IMR-90 (cell line): ENCODE measurements around the gene GPD1. TPM values are rescaled to one million over a fixed set of nuclear protein-coding genes. Genes with fewer than 3 reads are reported as not detected.

Experiments used
- ATAC-seq: fragments of 200-7000 bp; cut with Tn5 transposase; 2 replicates; pipeline ENCODE4 v1.9.1; 2020; ENCODE audit warnings: low read depth, mild to moderate bottlenecking, moderate library complexity
- BruUV-seq: library from RNA; stranded (reverse); fragments of 400-500 nt; replicated peaks from 2 replicates; lab custom pipeline; 2021; lab: Mats Ljungman, UMichigan
- CTCF ChIA-PET: fragments of 300-600 bp; formaldehyde crosslinking; extraction: SDS; loops from one replicate; lab custom pipeline; 2021; ENCODE audit warnings: antibody characterized with exemption; lab: Yijun Ruan, JAX
- POLR2A ChIA-PET: fragments of 300-600 bp; sonication (Branson Sonifier 250); formaldehyde crosslinking; loops from one replicate; lab custom pipeline; 2022; ENCODE audit warnings: antibody characterized with exemption; ENCODE audit not compliant: unreplicated experiment; lab: Charles Lee
- DNase-seq: peaks from one replicate; pipeline ENCODE4 v3.0.0; 2013
- H2AFZ ChIP-seq: replicated peaks from 2 replicates; pipeline ENCODE3; 2013; ENCODE audit warnings: low read length, mild to moderate bottlenecking; ENCODE audit not compliant: poor library complexity
- H2AK5ac ChIP-seq: 2 replicates; pipeline ENCODE4 v1.6.1; 2013; ENCODE audit warnings: low read depth, low read length, inconsistent platforms
- H2AK9ac ChIP-seq: replicated peaks from 2 replicates; pipeline ENCODE3; 2013; ENCODE audit warnings: mild to moderate bottlenecking, low read depth, low read length, moderate library complexity; ENCODE audit not compliant: poor library complexity
- H2BK120ac ChIP-seq: 2 replicates; pipeline ENCODE4 v1.6.1; 2013; ENCODE audit warnings: low read depth, low read length, inconsistent platforms
- H2BK15ac ChIP-seq: 3 replicates; pipeline ENCODE4 v1.6.1; 2013; ENCODE audit warnings: low read depth, low read length, inconsistent platforms
- H2BK20ac ChIP-seq: 2 replicates; pipeline ENCODE4 v1.6.1; 2013; ENCODE audit warnings: low read depth, mild to moderate bottlenecking, inconsistent platforms, low read length, moderate library complexity
- H2BK5ac ChIP-seq: 2 replicates; pipeline ENCODE4 v1.6.1; 2013; ENCODE audit warnings: mild to moderate bottlenecking, low read depth, low read length, inconsistent platforms; ENCODE audit not compliant: poor library complexity, severe bottlenecking
- H3K14ac ChIP-seq: replicated peaks from 2 replicates; pipeline ENCODE4 v1.6.1; 2013; ENCODE audit warnings: low read depth, low read length, inconsistent platforms
- H3K18ac ChIP-seq: 2 replicates; pipeline ENCODE4 v1.6.1; 2013; ENCODE audit warnings: low read depth, low read length, control low read depth
- H3K23ac ChIP-seq: 2 replicates; pipeline ENCODE4 v1.6.1; 2013; ENCODE audit warnings: low read depth, low read length, inconsistent platforms
- H3K27ac ChIP-seq: 2 replicates; pipeline ENCODE4 v1.5.1; 2013; ENCODE audit warnings: mild to moderate bottlenecking, control low read depth, low read length; ENCODE audit not compliant: insufficient read depth
- H3K27me3 ChIP-seq: 2 replicates; pipeline ENCODE4 v1.6.1; 2013; ENCODE audit warnings: low read length; ENCODE audit not compliant: control insufficient read depth, insufficient read depth
- H3K36me3 ChIP-seq: 2 replicates; pipeline ENCODE4 v1.6.1; 2013; ENCODE audit warnings: low read length, mixed read lengths; ENCODE audit not compliant: control insufficient read depth, insufficient read depth
- H3K4ac ChIP-seq: 2 replicates; pipeline ENCODE4 v1.6.1; 2013; ENCODE audit warnings: low read depth, low read length, inconsistent platforms
- H3K4me1 ChIP-seq: 2 replicates; pipeline ENCODE4 v1.6.1; 2013; ENCODE audit warnings: low read length, mixed read lengths; ENCODE audit not compliant: control insufficient read depth, insufficient read depth
- H3K4me2 ChIP-seq: 2 replicates; pipeline ENCODE4 v1.6.1; 2013; ENCODE audit warnings: low read depth, mild to moderate bottlenecking, control low read depth, low read length, moderate library complexity
- H3K4me3 ChIP-seq: 2 replicates; pipeline ENCODE4 v1.5.1; 2013; ENCODE audit warnings: low read depth, mild to moderate bottlenecking, control low read depth, low read length, moderate library complexity; ENCODE audit not compliant: insufficient read depth
- H3K56ac ChIP-seq: 2 replicates; pipeline ENCODE4 v1.6.1; 2013; ENCODE audit warnings: low read length, inconsistent platforms; ENCODE audit not compliant: insufficient read depth; ENCODE audit errors: extremely low read depth
- H3K79me1 ChIP-seq, 2 experiments: 2 replicates each; pipeline ENCODE4 v1.6.1; 2013; ENCODE audit warnings: low read length in 2 of 2, inconsistent platforms in 1 of 2, low read depth in 1 of 2
- H3K9ac ChIP-seq: 2 replicates; pipeline ENCODE4 v1.6.1; 2013; ENCODE audit warnings: low read depth, low read length, control low read depth
- H3K9me1 ChIP-seq: 2 replicates; pipeline ENCODE4 v1.6.1; 2013; ENCODE audit warnings: low read length, inconsistent platforms; ENCODE audit not compliant: insufficient read depth
- H3K9me3 ChIP-seq: 2 replicates; pipeline ENCODE4 v1.6.1; 2013; ENCODE audit warnings: low read length; ENCODE audit not compliant: control insufficient read depth, insufficient read depth
- H4K20me1 ChIP-seq: 2 replicates; pipeline ENCODE4 v1.6.1; 2013; ENCODE audit warnings: low read length, inconsistent platforms; ENCODE audit not compliant: insufficient read depth
- H4K5ac ChIP-seq: 2 replicates; pipeline ENCODE4 v1.6.1; 2013; ENCODE audit warnings: mild to moderate bottlenecking, low read depth, low read length, control low read depth
- H4K8ac ChIP-seq, 2 experiments: 2 replicates each; pipeline ENCODE4 v1.6.1; 2013; ENCODE audit warnings: low read depth in 2 of 2, low read length in 2 of 2, control low read depth in 1 of 2, inconsistent platforms in 1 of 2
- H4K91ac ChIP-seq: 2 replicates; pipeline ENCODE4 v1.6.1; 2013; ENCODE audit warnings: low read depth, low read length, inconsistent platforms; ENCODE audit not compliant: insufficient read depth
- CEBPB ChIP-seq: IDR thresholded peaks from 2 replicates; pipeline ENCODE4 v1.6.1; 2012; ENCODE audit warnings: low read depth, low read length, improper control_type of control experiment
- MAFK ChIP-seq: IDR thresholded peaks from 2 replicates; pipeline ENCODE4 v1.6.1; 2012; ENCODE audit warnings: low read depth, low read length, improper control_type of control experiment
- RCOR1 ChIP-seq: IDR thresholded peaks from 2 replicates; pipeline ENCODE4 v1.6.1; 2012; ENCODE audit warnings: mild to moderate bottlenecking, low read length, improper control_type of control experiment; ENCODE audit not compliant: insufficient replicate concordance
- USF2 ChIP-seq: fragments of 150-350 bp; IDR thresholded peaks from 2 replicates; pipeline ENCODE4 v1.6.1; 2017; ENCODE audit warnings: mild to moderate bottlenecking, antibody characterized with exemption, low read length, low read depth
- WGBS, 2 experiments: methylation state at CpG; one replicate each; pipeline versions ENCODE4 v1.1.5 to v1.1.7; 2013; ENCODE audit warnings: missing lambda C conversion rate in 2 of 2; ENCODE audit not compliant: insufficient read length in 1 of 2; ENCODE audit errors: extremely low coverage in 2 of 2; 5-methylcytosine and 5-hydroxymethylcytosine counted together
- dilution Hi-C: fragments of 300-500 bp; cut with HindIII; formaldehyde crosslinking; loops from one replicate; pipeline ENCODE4 v1.14.3; 2018; ENCODE audit warnings: low sequenced_read_pairs; ENCODE audit not compliant: unreplicated experiment
- in situ Hi-C: fragments of 300-500 bp; cut with MboI; formaldehyde crosslinking; loops from 3 replicates; pipeline ENCODE4 v1.14.3; 2019; ENCODE audit warnings: low sequenced_read_pairs, inconsistent platforms, mixed read lengths
- intact Hi-C: fragments of 100-400 bp; cut with micrococcal nuclease; formaldehyde crosslinking; loops from 2 replicates; pipeline ENCODE4 v1.10.0; 2022
- polyA plus RNA-seq, 3 experiments: library from polyadenylated mRNA; depleted of rRNA; stranded (reverse); fragments of >200 nt; gene quantifications; 2 replicates each; pipeline ENCODE4 v1.2.3, GENCODE V29; 2012; ENCODE audit warnings: low replicate concordance in 1 of 3
- total RNA-seq: library from RNA; depleted of rRNA; stranded (reverse); fragments of >200 nt; gene quantifications from 2 replicates; pipeline ENCODE4 v1.2.3, GENCODE V29; 2012

GPD1 gene
- total and polyA plus RNA-seq, 2 of the 4 experiments (the other 2 are of a cell fraction): 0.05 to 0.18 TPM

- no peak overlapping the region for H3K4ac ChIP-seq
- no peak overlapping the region for H2BK20ac ChIP-seq
- H3K27me3 ChIP-seq: no peaks in the 10 kb centered on the region
- H3K4me1 ChIP-seq: peaks cover 3% of the 10 kb centered on the region; the same call in 1 of the 2 replicates
- H3K14ac ChIP-seq: no peak overlapping the region
- DNase-seq (no peak), ATAC-seq (no peak)
- no peak overlapping the region for H3K9ac ChIP-seq
- in situ Hi-C loops: no loop called here
- H2BK15ac ChIP-seq: no peak overlapping the region
- dilution Hi-C loops: no loop called here
- no peak overlapping the region for H2BK120ac ChIP-seq
- H3K9me1 ChIP-seq: no peaks in the 10 kb centered on the region
- no peak overlapping the region for H3K18ac ChIP-seq
- H2BK5ac ChIP-seq: no peak overlapping the region
- POLR2A ChIA-PET: no interaction called here
- H2AFZ ChIP-seq: no peak overlapping the region
- no peaks in the 10 kb centered on the region for H3K36me3 ChIP-seq
- H2AK9ac ChIP-seq: no peak overlapping the region
- H4K8ac ChIP-seq: no peak overlapping the region
- H2AK5ac ChIP-seq: no peak overlapping the region
- no peak overlapping the region for H3K56ac ChIP-seq
- CTCF ChIA-PET: interaction anchor here (1.6 kb wide), 1 partner anchor 11 kb away, joined by 4 read pairs; no protein-coding TSS in a partner anchor
- no TSS peak for BruUV-seq
- H3K23ac ChIP-seq: no peak overlapping the region
- no peak overlapping the region for H3K4me3 ChIP-seq
- intact Hi-C loops: loop anchor here (2.0 kb wide), 1 partner anchor 241 kb away; no protein-coding TSS in a partner anchor
- no peaks in the 10 kb centered on the region for H3K9me3 ChIP-seq
- no peaks in the 10 kb centered on the region; the same call in 1 of the 2 replicates for H4K20me1 ChIP-seq
- no peak overlapping the region for H3K4me2 ChIP-seq
- H4K91ac ChIP-seq: no peak overlapping the region
- H3K79me1 ChIP-seq: no peaks in the 10 kb centered on the region
- H4K5ac ChIP-seq: no peak overlapping the region
- 77% methylated on average over 7 of the region's 10 CpGs; no CpG with 5 or more reads in 1 of the 2 experiments for WGBS, 2 experiments
- TF ChIP-seq RCOR1 (no peak), CEBPB (no peak), USF2 (no peak), MAFK (no peak)
- no peak overlapping the region for H3K27ac ChIP-seq
Observed at GRCh38 chr12:50073712-50074111, 30.1 kb upstream of the GPD1 start.
